ENCODE measurements around the gene PABPC1L. TPM values are rescaled to one million over a fixed set of nuclear protein-coding genes. Genes with fewer than 3 reads are reported as not detected.
A peak's percentile ranks its signal among the peaks of the same experiment; 100 is the strongest.

Gene PABPC1L
- total and polyA plus RNA-seq, 2 of the 13 experiments (the other 11 are each of a cell fraction or from before 2014, with no cell fraction given): 30.8 to 252 TPM

DNA sequence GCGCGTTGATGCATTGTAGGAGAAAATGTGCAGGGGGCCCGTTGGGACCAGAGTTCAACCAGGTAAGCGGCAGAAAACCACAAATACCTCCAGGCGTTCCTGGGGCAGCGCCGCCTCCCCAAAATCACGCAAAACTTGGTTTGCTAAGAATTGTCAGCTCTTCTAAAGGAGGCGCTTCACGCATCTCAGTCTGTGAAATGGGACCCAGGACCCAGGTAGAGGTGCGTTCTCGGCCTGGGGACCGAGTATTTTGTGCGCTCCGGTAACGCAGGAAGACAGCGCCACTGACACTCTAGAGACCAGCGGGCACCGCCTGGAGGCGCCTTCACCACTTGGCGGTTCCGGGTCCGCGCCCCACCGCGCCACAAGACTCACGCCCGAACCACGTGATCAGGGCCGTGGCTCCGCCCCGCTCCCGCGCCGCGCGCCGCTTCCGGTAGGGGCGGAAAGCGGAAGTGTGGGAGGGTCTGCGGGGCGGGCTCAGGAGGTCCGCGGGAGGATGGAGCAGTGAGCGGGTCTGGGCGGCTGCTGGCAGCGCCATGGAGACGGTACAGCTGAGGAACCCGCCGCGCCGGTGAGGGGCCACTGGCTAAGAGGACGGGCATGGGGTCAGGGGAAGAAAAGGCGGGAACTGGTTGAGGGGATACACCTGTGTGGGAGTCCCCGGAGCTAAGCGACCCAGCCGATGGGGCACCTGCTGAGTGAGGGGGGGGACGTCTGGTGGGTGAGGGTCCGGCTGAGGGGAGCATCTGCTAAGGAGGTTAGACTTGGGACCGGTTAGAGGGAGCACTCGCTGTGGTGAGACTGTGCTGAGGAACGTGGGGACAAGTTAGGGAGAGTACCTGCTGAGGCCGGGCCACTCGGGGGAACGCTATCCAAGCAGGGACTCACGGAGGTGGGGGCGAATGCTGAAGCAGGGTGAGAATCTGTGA lies 56.4 kb downstream of the PABPC1L start, which contains the start of gene STK4 (continued):
- TF ChIP-seq, protein P1, sequence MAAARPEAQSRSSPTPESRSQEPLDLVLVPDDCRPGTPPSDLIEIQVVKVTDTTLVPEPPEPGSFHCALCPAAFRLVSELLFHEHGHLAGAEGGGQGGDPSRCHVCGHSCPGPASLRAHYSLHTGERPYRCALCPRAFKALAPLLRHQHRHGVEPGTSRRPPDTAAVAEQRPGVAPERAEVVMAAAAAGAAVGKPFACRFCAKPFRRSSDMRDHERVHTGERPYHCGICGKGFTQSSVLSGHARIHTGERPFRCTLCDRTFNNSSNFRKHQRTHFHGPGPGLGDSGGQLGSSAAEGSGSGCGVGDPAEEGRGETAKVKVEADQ (CRISPR knock-in tag; IDR thresholded peaks at IDR 0.05; ENCODE audit: borderline replicate concordance): peak; percentile 100
- TF ChIP-seq ESRRA (CRISPR knock-in tag; IDR thresholded peaks at IDR 0.05; ENCODE audit: low read depth) (peak; percentile 84), PPARG (CRISPR knock-in tag; conservative IDR thresholded peaks at IDR 0.05) (peak; percentile 58; the same call in 1 of the 2 replicates), ZNF672 (CRISPR knock-in tag; IDR thresholded peaks at IDR 0.05) (no peak), HCFC1 (IDR thresholded peaks at IDR 0.05; ENCODE audit: low read depth, low read length) (peak; percentile 53; the same call in 1 of the 2 replicates), MED13 (CRISPR knock-in tag; IDR thresholded peaks at IDR 0.05) (peak; percentile 81), SCMH1 (CRISPR knock-in tag; IDR thresholded peaks at IDR 0.05; ENCODE audit: borderline replicate concordance) (no peak), AGO2 (optimal IDR thresholded peaks at IDR 0.05; ENCODE audit: low read depth, low read length) (peak; percentile 77), SMARCE1 (IDR thresholded peaks at IDR 0.05; ENCODE audit: borderline replicate concordance) (no peak), ZNF180 (CRISPR knock-in tag; IDR thresholded peaks at IDR 0.05; ENCODE audit: borderline replicate concordance, low read depth) (peak; percentile 43; the same call in 1 of the 2 replicates), ISL2 (CRISPR knock-in tag; IDR thresholded peaks at IDR 0.05) (peak; percentile 85), ZNF530 (CRISPR knock-in tag; IDR thresholded peaks at IDR 0.05; ENCODE audit: low read depth) (no peak), HMG20B (CRISPR knock-in tag; conservative IDR thresholded peaks at IDR 0.05) (no peak)
- TF ChIP-seq, protein P2, sequence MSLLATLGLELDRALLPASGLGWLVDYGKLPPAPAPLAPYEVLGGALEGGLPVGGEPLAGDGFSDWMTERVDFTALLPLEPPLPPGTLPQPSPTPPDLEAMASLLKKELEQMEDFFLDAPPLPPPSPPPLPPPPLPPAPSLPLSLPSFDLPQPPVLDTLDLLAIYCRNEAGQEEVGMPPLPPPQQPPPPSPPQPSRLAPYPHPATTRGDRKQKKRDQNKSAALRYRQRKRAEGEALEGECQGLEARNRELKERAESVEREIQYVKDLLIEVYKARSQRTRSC (CRISPR knock-in tag; IDR thresholded peaks at IDR 0.05; ENCODE audit: low read depth): no peak
- TF ChIP-seq, protein P3, sequence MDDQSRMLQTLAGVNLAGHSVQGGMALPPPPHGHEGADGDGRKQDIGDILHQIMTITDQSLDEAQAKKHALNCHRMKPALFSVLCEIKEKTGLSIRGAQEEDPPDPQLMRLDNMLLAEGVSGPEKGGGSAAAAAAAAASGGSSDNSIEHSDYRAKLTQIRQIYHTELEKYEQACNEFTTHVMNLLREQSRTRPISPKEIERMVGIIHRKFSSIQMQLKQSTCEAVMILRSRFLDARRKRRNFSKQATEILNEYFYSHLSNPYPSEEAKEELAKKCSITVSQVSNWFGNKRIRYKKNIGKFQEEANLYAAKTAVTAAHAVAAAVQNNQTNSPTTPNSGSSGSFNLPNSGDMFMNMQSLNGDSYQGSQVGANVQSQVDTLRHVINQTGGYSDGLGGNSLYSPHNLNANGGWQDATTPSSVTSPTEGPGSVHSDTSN (CRISPR knock-in tag; IDR thresholded peaks at IDR 0.05; ENCODE audit: borderline replicate concordance): 0 out of 2 replicates have a peak, but pooled peaks have one; percentile 84
- TF ChIP-seq, protein P4, sequence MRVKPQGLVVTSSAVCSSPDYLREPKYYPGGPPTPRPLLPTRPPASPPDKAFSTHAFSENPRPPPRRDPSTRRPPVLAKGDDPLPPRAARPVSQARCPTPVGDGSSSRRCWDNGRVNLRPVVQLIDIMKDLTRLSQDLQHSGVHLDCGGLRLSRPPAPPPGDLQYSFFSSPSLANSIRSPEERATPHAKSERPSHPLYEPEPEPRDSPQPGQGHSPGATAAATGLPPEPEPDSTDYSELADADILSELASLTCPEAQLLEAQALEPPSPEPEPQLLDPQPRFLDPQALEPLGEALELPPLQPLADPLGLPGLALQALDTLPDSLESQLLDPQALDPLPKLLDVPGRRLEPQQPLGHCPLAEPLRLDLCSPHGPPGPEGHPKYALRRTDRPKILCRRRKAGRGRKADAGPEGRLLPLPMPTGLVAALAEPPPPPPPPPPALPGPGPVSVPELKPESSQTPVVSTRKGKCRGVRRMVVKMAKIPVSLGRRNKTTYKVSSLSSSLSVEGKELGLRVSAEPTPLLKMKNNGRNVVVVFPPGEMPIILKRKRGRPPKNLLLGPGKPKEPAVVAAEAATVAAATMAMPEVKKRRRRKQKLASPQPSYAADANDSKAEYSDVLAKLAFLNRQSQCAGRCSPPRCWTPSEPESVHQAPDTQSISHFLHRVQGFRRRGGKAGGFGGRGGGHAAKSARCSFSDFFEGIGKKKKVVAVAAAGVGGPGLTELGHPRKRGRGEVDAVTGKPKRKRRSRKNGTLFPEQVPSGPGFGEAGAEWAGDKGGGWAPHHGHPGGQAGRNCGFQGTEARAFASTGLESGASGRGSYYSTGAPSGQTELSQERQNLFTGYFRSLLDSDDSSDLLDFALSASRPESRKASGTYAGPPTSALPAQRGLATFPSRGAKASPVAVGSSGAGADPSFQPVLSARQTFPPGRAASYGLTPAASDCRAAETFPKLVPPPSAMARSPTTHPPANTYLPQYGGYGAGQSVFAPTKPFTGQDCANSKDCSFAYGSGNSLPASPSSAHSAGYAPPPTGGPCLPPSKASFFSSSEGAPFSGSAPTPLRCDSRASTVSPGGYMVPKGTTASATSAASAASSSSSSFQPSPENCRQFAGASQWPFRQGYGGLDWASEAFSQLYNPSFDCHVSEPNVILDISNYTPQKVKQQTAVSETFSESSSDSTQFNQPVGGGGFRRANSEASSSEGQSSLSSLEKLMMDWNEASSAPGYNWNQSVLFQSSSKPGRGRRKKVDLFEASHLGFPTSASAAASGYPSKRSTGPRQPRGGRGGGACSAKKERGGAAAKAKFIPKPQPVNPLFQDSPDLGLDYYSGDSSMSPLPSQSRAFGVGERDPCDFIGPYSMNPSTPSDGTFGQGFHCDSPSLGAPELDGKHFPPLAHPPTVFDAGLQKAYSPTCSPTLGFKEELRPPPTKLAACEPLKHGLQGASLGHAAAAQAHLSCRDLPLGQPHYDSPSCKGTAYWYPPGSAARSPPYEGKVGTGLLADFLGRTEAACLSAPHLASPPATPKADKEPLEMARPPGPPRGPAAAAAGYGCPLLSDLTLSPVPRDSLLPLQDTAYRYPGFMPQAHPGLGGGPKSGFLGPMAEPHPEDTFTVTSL (CRISPR knock-in tag; IDR thresholded peaks at IDR 0.05; ENCODE audit: borderline replicate concordance): no peak

All from HepG2 (cell line).